Spleen (tissue), 11 donors: Measurements from ENCODE around the gene ZNF451. TPM values are rescaled to one million over a fixed set of nuclear protein-coding genes. Genes with fewer than 3 reads are reported as not detected.

Source experiments
- DNase-seq: peaks from one replicate; pipeline ENCODE4 v3.0.0-alpha.2; 2020
- H3K27ac ChIP-seq, 8 donors: fragments of 200-600 bp; sonication (generic) in 7 of 8; 1 replicate in 4 of 8; 2 replicates in 4 of 8; pipeline versions ENCODE4 v1.5.0 to v1.8.0; 2016 to 2021; ENCODE audit warnings: inconsistent platforms in 4 of 8, mild to moderate bottlenecking in 4 of 8, moderate library complexity in 1 of 8
- H3K27me3 ChIP-seq, 7 donors: fragments of 200-600 bp; sonication (generic) in 6 of 7; replicated peaks in 1 of 7; 1 replicate in 4 of 7; 2 replicates in 3 of 7; pipeline versions ENCODE4 v1.5.0 to v1.8.0; 2016 to 2021; ENCODE audit warnings: inconsistent platforms in 3 of 7, mild to moderate bottlenecking in 1 of 7
- H3K36me3 ChIP-seq, 6 donors: fragments of 200-600 bp; sonication (generic) in 5 of 6; 1 replicate in 4 of 6; 2 replicates in 2 of 6; pipeline versions ENCODE4 v1.5.0 to v1.8.0; 2016 to 2021; ENCODE audit warnings: inconsistent platforms in 2 of 6
- H3K4me1 ChIP-seq, 6 donors: fragments of 200-600 bp; sonication (generic) in 5 of 6; 1 replicate in 3 of 6; 2 replicates in 3 of 6; pipeline versions ENCODE4 v1.5.0 to v1.8.0; 2016 to 2021; ENCODE audit warnings: inconsistent platforms in 3 of 6
- H3K4me3 ChIP-seq, 8 donors: fragments of 200-600 bp; sonication (generic) in 7 of 8; 1 replicate in 4 of 8; 2 replicates in 4 of 8; pipeline versions ENCODE4 v1.5.0 to v1.8.0; 2016 to 2021; ENCODE audit warnings: inconsistent platforms in 4 of 8, mild to moderate bottlenecking in 4 of 8, moderate library complexity in 2 of 8
- H3K9me3 ChIP-seq, 8 donors: fragments of 200-600 bp; sonication (generic) in 7 of 8; 1 replicate in 4 of 8; 2 replicates in 4 of 8; pipeline versions ENCODE4 v1.5.0 to v1.8.0; 2016 to 2021; ENCODE audit warnings: inconsistent platforms in 4 of 8
- POLR2A ChIP-seq, 3 donors: fragments of 450-650 bp; IDR thresholded peaks; one replicate each; pipeline ENCODE4 v1.5.1; 2017; ENCODE audit warnings: antibody characterized with exemption in 3 of 3, mild to moderate bottlenecking in 1 of 3
- POLR2AphosphoS5 ChIP-seq, 3 donors: sonication (generic); formaldehyde crosslinking; IDR thresholded peaks; one replicate each; pipeline ENCODE4 v1.5.1; 2017; ENCODE audit warnings: antibody characterized with exemption in 3 of 3
- WGBS, 5 donors: extraction: QIAGEN DNeasy Blood & Tissue Kit in 3 of 5; methylation state at CpG; one replicate each; pipeline versions ENCODE4 v1.1.5 to v1.1.7; 2013 to 2018; 5-methylcytosine and 5-hydroxymethylcytosine counted together
- intact Hi-C: fragments of 100-400 bp; cut with DNase I; formaldehyde crosslinking; loops from one replicate; pipeline ENCODE4 v1.15.0; 2023; ENCODE audit warnings: low total_unique reads
- polyA plus RNA-seq, 3 donors: library from polyadenylated mRNA; stranded (reverse); fragments of 200-250 nt; gene quantifications; one replicate each; pipeline ENCODE4 v1.2.1, GENCODE V29; 2013
- total RNA-seq, 7 donors: library from RNA; depleted of rRNA in 3 of 7; stranded (reverse); fragments of >200 nt in 3 of 7; fragmentation: NEBNext Ultra II Directional in 4 of 7; extraction: Animal tissue kit (Norgen Biotek cat#: 25700) in 4 of 7; gene quantifications; one replicate each; pipeline versions ENCODE4 v1.1.0 to v1.2.1, GENCODE V29; 2016 to 2021
- TF ChIP-seq, protein P1 (sequence below), 11 experiments: fragments of 200-600 bp in 7 of 11; fragments of 450-650 bp in 4 of 11; sonication (generic) in 4 of 11; IDR thresholded peaks in 8 of 11; conservative IDR thresholded peaks in 3 of 11; 1 replicate in 7 of 11; 2 replicates in 4 of 11; pipeline versions ENCODE4 v1.4.0 to v1.8.0; 2016 to 2021; ENCODE audit warnings: antibody characterized with exemption in 11 of 11, inconsistent platforms in 4 of 11, mild to moderate bottlenecking in 1 of 11
- donor health status: healthy with polysubstance abuse.
- donor health status: DM: no; HTN: no; CAD: no; lungs with moderate emphysema.
- donor health status: DM: no; HTN: no; CAD: no.
- donor health status: Bipolar disorder and iron deficiency.
- donor health status: healthy.
- donor health status: DM: no; HTN: no; CAD: no.
- donor health status: DM: yes; HTN: yes; CAD: no.

The ZNF451 gene
- total and polyA plus RNA-seq, 10 donors: 11.1 to 117 (median 72.1) TPM

DNA sequence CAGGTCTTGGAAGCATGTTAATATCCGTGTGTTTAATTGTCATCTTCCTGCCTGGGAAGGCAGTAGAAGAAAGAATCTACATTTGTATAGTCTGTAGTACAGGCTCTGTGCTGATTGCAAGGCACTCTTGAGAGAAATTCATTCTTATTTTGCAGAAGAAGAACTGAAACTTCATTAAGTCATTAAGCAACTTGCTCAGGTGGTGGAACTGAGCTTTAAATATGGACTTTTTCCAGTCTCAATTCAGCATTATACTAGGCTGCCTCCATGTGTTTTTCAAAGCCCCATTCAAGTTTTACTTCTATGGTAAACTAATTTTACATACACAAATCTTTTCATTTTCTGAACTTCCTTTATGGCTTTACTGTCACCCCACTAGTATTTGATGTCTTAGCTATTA is 18.7 kb downstream of the ZNF451 start:
- 47 to 71% (median 57%) methylated on average over 1 of the region's 1 CpG for WGBS, 5 donors
- Histone ChIP-seq H3K9me3 (no peaks in the 10 kb centered on the region), H3K4me1 (peaks cover 4 to 61% (median 30%) of the 10 kb centered on the region in 6 donors), H3K27ac (no peak overlapping the region), H3K36me3 (peaks cover 0 to 31% (median 2%) of the 10 kb centered on the region in 6 donors), H3K27me3 (no peaks in the 10 kb centered on the region), H3K4me3 (no peak overlapping the region)
- DNase-seq: no peak
- intact Hi-C loops: no loop called here
- TF ChIP-seq POLR2A (IDR thresholded peaks at IDR 0.05): no peak
- no peak for TF ChIP-seq POLR2AphosphoS5 (IDR thresholded peaks at IDR 0.05)
- TF ChIP-seq, protein P1, sequence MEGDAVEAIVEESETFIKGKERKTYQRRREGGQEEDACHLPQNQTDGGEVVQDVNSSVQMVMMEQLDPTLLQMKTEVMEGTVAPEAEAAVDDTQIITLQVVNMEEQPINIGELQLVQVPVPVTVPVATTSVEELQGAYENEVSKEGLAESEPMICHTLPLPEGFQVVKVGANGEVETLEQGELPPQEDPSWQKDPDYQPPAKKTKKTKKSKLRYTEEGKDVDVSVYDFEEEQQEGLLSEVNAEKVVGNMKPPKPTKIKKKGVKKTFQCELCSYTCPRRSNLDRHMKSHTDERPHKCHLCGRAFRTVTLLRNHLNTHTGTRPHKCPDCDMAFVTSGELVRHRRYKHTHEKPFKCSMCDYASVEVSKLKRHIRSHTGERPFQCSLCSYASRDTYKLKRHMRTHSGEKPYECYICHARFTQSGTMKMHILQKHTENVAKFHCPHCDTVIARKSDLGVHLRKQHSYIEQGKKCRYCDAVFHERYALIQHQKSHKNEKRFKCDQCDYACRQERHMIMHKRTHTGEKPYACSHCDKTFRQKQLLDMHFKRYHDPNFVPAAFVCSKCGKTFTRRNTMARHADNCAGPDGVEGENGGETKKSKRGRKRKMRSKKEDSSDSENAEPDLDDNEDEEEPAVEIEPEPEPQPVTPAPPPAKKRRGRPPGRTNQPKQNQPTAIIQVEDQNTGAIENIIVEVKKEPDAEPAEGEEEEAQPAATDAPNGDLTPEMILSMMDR (IDR thresholded peaks at IDR 0.05 in 8 of 11, conservative IDR thresholded peaks at IDR 0.05 in 3 of 11): no peak

DNA sequence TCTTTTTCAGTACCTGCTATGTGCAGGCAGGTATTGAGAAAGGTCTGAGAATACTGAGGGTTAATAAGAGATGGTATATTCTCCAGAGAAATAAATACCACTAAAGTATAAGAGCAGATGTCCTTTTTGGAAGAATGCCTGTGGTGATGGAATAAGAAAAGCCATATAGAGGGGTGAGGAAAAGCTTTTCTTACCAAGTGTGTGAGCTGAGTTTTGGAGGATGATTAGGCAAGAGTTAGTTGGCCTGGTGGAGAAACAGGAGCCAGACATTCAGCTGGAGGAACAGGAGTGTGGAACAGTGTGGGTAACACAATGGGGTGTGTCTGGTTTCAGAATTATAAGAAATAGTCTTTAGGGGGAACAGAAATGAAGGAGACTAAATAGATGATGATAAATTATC is 19.9 kb downstream of the ZNF451 start:
- peaks cover 0 to 21% (median 0%) of the 10 kb centered on the region in 6 donors for H3K36me3 ChIP-seq
- no peak overlapping the region for H3K4me3 ChIP-seq
- no peak overlapping the region for H3K27ac ChIP-seq
- no peak for DNase-seq
- no peaks in the 10 kb centered on the region for H3K27me3 ChIP-seq
- H3K9me3 ChIP-seq: no peaks in the 10 kb centered on the region
- peaks cover 4 to 49% (median 24%) of the 10 kb centered on the region in 6 donors for H3K4me1 ChIP-seq
- TF ChIP-seq, protein P1 (IDR thresholded peaks at IDR 0.05 in 8 of 11, conservative IDR thresholded peaks at IDR 0.05 in 3 of 11): no peak
- TF ChIP-seq POLR2AphosphoS5 (IDR thresholded peaks at IDR 0.05): no peak
- no peak for TF ChIP-seq POLR2A (IDR thresholded peaks at IDR 0.05)
- intact Hi-C loops: no loop called here

DNA sequence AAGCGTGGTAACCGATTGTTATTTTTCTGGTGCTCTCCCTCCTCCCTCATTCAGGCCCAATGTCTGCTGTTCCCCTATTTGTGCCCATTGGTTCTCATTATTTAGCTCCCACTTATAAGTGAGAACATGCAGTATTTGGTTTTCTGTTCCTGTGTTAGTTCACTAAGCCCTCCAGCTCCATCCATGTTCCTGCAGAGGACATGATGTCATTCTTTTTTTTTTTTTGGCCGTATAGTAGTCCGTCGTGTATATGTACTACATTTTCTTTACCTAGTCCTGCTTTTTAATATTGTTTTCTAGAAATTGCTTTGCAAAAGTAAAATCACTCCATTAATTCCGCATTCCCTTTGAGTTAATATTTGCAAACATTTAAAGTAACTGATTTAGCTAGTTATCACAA is 23.1 kb downstream of the ZNF451 start:
- Histone ChIP-seq H3K27ac (no peak overlapping the region), H3K36me3 (peaks cover 0 to 2% (median 0%) of the 10 kb centered on the region in 6 donors), H3K9me3 (no peaks in the 10 kb centered on the region), H3K27me3 (no peaks in the 10 kb centered on the region), H3K4me1 (peaks cover 4 to 29% (median 21%) of the 10 kb centered on the region in 6 donors), H3K4me3 (no peak overlapping the region)
- no peak for TF ChIP-seq POLR2A (IDR thresholded peaks at IDR 0.05)
- no peak for TF ChIP-seq POLR2AphosphoS5 (IDR thresholded peaks at IDR 0.05)
- TF ChIP-seq, protein P1 (IDR thresholded peaks at IDR 0.05 in 8 of 11, conservative IDR thresholded peaks at IDR 0.05 in 3 of 11): no peak
- 94 to 97% (median 97%) methylated on average over 6 of the region's 6 CpGs for WGBS, 5 donors
- intact Hi-C loops: no loop called here
- DNase-seq: no peak

DNA sequence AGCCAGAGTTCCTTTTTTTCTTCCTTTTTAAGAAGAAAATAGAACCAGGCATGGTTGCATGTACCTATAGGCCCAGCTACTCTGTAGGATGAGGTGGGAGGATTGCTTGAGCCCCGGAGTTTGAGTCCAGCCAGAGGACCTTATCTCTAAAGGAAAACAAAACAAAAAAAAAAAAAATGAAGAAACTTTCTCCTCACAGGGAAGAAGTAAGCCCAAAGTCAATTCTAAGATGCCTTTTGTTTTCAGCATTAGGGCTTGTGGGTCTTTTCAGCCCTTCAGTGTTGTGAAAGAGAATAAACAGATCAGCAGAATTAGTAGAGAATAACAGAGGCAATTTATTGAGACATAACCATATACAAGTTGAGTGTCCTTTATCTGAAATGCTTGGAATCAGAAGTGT is 26.8 kb downstream of the ZNF451 start:
- Histone ChIP-seq H3K9me3 (no peaks in the 10 kb centered on the region), H3K36me3 (no peaks in the 10 kb centered on the region), H3K4me1 (peaks cover 0 to 6% (median 0%) of the 10 kb centered on the region in 6 donors), H3K4me3 (no peak overlapping the region), H3K27me3 (no peaks in the 10 kb centered on the region), H3K27ac (no peak overlapping the region)
- 42 to 95% (median 68%) methylated on average over 1 of the region's 1 CpG for WGBS, 5 donors
- TF ChIP-seq, protein P1 (IDR thresholded peaks at IDR 0.05 in 8 of 11, conservative IDR thresholded peaks at IDR 0.05 in 3 of 11): no peak
- intact Hi-C loops: no loop called here
- DNase-seq: no peak
